GM23338 (cell line): ENCODE results near the gene TSLP. TPM values are rescaled to one million over a fixed set of nuclear protein-coding genes. Genes with fewer than 3 reads are reported as not detected.

Experiments
- ATAC-seq: fragments of 200-7000 bp; cut with Tn5 transposase; 3 replicates; pipeline ENCODE4 v1.9.1; 2020
- DNase-seq: peaks from one replicate; pipeline ENCODE4 v3.0.0-alpha.2; 2015; ENCODE audit warnings: low spot score
- H2AFZ ChIP-seq: fragments of 200-600 bp; sonication (generic); 2 replicates; pipeline ENCODE4 v1.8.0; 2016; ENCODE audit warnings: antibody characterized with exemption, mild to moderate bottlenecking, moderate library complexity
- H3F3A ChIP-seq: fragments of 200-600 bp; sonication (generic); replicated peaks from 2 replicates; pipeline ENCODE4 v1.8.0; 2017; ENCODE audit warnings: antibody characterized with exemption, mixed run types, low read depth
- H3K27ac ChIP-seq: fragments of 200-600 bp; sonication (generic); 2 replicates; pipeline ENCODE4 v1.6.1; 2016; ENCODE audit warnings: low read depth
- H3K27me3 ChIP-seq: fragments of 200-600 bp; sonication (generic); 2 replicates; pipeline ENCODE4 v1.8.0; 2016; ENCODE audit warnings: mild to moderate bottlenecking, mixed run types, moderate library complexity; ENCODE audit not compliant: insufficient read depth
- H3K36me3 ChIP-seq: fragments of 200-600 bp; sonication (generic); 2 replicates; pipeline ENCODE4 v1.8.0; 2016; ENCODE audit warnings: mild to moderate bottlenecking; ENCODE audit not compliant: insufficient read depth
- H3K4me1 ChIP-seq: fragments of 200-600 bp; sonication (generic); 2 replicates; pipeline ENCODE4 v1.8.0; 2016; ENCODE audit warnings: mild to moderate bottlenecking, moderate library complexity; ENCODE audit not compliant: insufficient read depth
- H3K4me2 ChIP-seq: fragments of 200-600 bp; sonication (generic); 2 replicates; pipeline ENCODE4 v1.7.1; 2017; ENCODE audit warnings: mixed run types
- H3K4me3 ChIP-seq: fragments of 200-600 bp; sonication (generic); 2 replicates; pipeline ENCODE4 v1.6.1; 2016; ENCODE audit warnings: mixed run types
- H3K79me2 ChIP-seq: fragments of 200-600 bp; sonication (generic); replicated peaks from 2 replicates; pipeline ENCODE4 v1.8.0; 2017; ENCODE audit warnings: mild to moderate bottlenecking; ENCODE audit not compliant: insufficient read depth
- H3K9me2 ChIP-seq: fragments of 200-600 bp; sonication (generic); 2 replicates; pipeline ENCODE4 v1.8.0; 2017; ENCODE audit not compliant: insufficient read depth
- H4K20me1 ChIP-seq: fragments of 200-600 bp; sonication (generic); replicated peaks from 2 replicates; pipeline ENCODE4 v1.8.0; 2017; ENCODE audit warnings: mild to moderate bottlenecking; ENCODE audit not compliant: insufficient read depth
- H3K27ac Mint-ChIP-seq: 2 replicates; pipeline ENCODE4 v1.8.0; 2020; ENCODE audit warnings: inconsistent platforms, mild to moderate bottlenecking, moderate library complexity, mixed read lengths
- H3K27me3 Mint-ChIP-seq: 3 replicates; pipeline ENCODE4 v1.8.0; 2022; ENCODE audit warnings: low read depth, mild to moderate bottlenecking, moderate library complexity, mixed read lengths, inconsistent platforms; ENCODE audit not compliant: insufficient read depth, poor library complexity
- H3K36me3 Mint-ChIP-seq: 3 replicates; pipeline ENCODE4 v1.8.0; 2021; ENCODE audit warnings: low read depth, mild to moderate bottlenecking, inconsistent platforms, moderate library complexity, mixed read lengths
- H3K4me1 Mint-ChIP-seq: 3 replicates; pipeline ENCODE4 v1.8.0; 2020; ENCODE audit warnings: mild to moderate bottlenecking, inconsistent platforms, mixed read lengths
- H3K4me3 Mint-ChIP-seq: 3 replicates; pipeline ENCODE4 v1.8.0; 2021; ENCODE audit warnings: moderate library complexity, mild to moderate bottlenecking, inconsistent platforms, mixed read lengths
- H3K9me3 Mint-ChIP-seq: 3 replicates; pipeline ENCODE4 v1.8.0; 2020; ENCODE audit warnings: moderate library complexity, mild to moderate bottlenecking, inconsistent platforms, mixed read lengths
- CREB1 ChIP-seq: fragments of 250-450 bp; sonication (Bioruptor Pico); IDR thresholded peaks from 2 replicates; pipeline ENCODE4 v1.5.0; 2020; ENCODE audit warnings: low read depth, mild to moderate bottlenecking, moderate library complexity
- EZH2phosphoT487 ChIP-seq: fragments of 200-600 bp; sonication (generic); IDR thresholded peaks from one replicate; pipeline ENCODE4 v1.8.1; 2018; ENCODE audit warnings: antibody characterized with exemption; ENCODE audit not compliant: unreplicated experiment
- NANOG ChIP-seq: IDR thresholded peaks from 2 replicates; pipeline ENCODE4 v1.6.1; 2016; ENCODE audit warnings: antibody characterized with exemption, borderline replicate concordance
- POLR2AphosphoS5 ChIP-seq: IDR thresholded peaks from 2 replicates; pipeline ENCODE4 v1.6.1; 2016; ENCODE audit warnings: antibody characterized with exemption, low read depth
- STAT1 ChIP-seq: IDR thresholded peaks from one replicate; pipeline ENCODE4 v1.6.1; 2016; ENCODE audit warnings: antibody characterized with exemption; ENCODE audit not compliant: unreplicated experiment
- ZNF114 ChIP-seq: fragments of 250-450 bp; sonication (Bioruptor Pico); IDR thresholded peaks from 2 replicates; pipeline ENCODE4 v1.5.0; 2020; ENCODE audit warnings: mild to moderate bottlenecking, moderate library complexity
- ZNF331 ChIP-seq: fragments of 250-450 bp; sonication (Bioruptor Pico); IDR thresholded peaks from 2 replicates; pipeline ENCODE4 v1.5.0; 2020; ENCODE audit warnings: low read depth, mild to moderate bottlenecking, moderate library complexity
- polyA plus RNA-seq: library from polyadenylated mRNA; unstranded; fragments of >200 nt; fragmentation: Nextera tagmentation; extraction: Ambion mirVana; gene quantifications from 2 replicates; pipeline ENCODE4 v1.2.1, GENCODE V29; 2016
- total RNA-seq: library from RNA; depleted of rRNA; stranded (reverse); fragments of >200 nt; shearing (Covaris generic); gene quantifications from 2 replicates; pipeline ENCODE4 v1.2.3, GENCODE V29; 2014
- TF ChIP-seq, protein P1 (sequence below): fragments of 250-450 bp; sonication (Bioruptor Pico); IDR thresholded peaks from 2 replicates; pipeline ENCODE4 v1.5.0; 2020; ENCODE audit warnings: mild to moderate bottlenecking, moderate library complexity
- TF ChIP-seq, protein P2 (sequence below): IDR thresholded peaks from one replicate; pipeline ENCODE4 v1.6.1; 2018; ENCODE audit warnings: antibody characterized with exemption; ENCODE audit not compliant: unreplicated experiment
- TF ChIP-seq, protein P3 (sequence below), 2 experiments: fragments of 200-600 bp in 1 of 2; sonication (generic) in 1 of 2; conservative IDR thresholded peaks; 2 replicates each; pipeline versions ENCODE4 v1.5.1 to v1.6.1; 2016 to 2017; ENCODE audit warnings: antibody characterized with exemption in 2 of 2, low read depth in 2 of 2, mild to moderate bottlenecking in 2 of 2, moderate library complexity in 1 of 2

Gene TSLP
- total and polyA plus RNA-seq, 2 experiments from 2014 or later: 0.35 to 1.5 TPM

DNA sequence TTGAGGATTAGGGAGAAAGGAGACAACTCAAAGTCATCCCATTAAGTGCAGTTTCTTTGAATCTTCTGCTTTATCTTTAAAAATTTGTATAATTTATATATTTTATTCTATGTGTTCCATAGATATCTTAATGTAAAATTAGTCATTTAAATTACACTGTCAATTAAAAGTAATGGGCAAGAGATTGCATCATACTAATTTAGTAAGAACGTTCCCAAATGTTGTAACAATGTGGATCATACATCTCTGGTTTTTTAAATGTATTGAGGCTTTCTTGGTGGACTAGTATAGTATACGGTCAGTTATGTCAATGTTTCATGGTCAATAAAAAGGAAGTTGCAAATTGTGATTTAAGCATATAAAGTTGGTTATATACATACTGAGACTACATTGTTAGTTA is 6.2 kb downstream of the TSLP start:
- Histone ChIP-seq H3K27me3 (peaks cover 30% of the 10 kb centered on the region), H2AFZ (no peak overlapping the region), H3K79me2 (no peaks in the 10 kb centered on the region), H3F3A (no peaks in the 10 kb centered on the region), H3K27ac (no peak overlapping the region), H3K4me1 (peaks cover 11% of the 10 kb centered on the region), H3K9me2 (no peaks in the 10 kb centered on the region), H3K4me3 (no peak overlapping the region), H3K4me2 (no peak overlapping the region), H4K20me1 (no peaks in the 10 kb centered on the region), H3K36me3 (no peaks in the 10 kb centered on the region)
- peaks cover 21% of the 10 kb centered on the region for H3K27me3 Mint-ChIP-seq
- DNase-seq (no peak), ATAC-seq (no peak)
- no peak for TF ChIP-seq ZNF331 (CRISPR knock-in tag)
- no peak for TF ChIP-seq STAT1
- no peak for TF ChIP-seq NANOG
- no peak for TF ChIP-seq EZH2phosphoT487
- TF ChIP-seq, protein P1, sequence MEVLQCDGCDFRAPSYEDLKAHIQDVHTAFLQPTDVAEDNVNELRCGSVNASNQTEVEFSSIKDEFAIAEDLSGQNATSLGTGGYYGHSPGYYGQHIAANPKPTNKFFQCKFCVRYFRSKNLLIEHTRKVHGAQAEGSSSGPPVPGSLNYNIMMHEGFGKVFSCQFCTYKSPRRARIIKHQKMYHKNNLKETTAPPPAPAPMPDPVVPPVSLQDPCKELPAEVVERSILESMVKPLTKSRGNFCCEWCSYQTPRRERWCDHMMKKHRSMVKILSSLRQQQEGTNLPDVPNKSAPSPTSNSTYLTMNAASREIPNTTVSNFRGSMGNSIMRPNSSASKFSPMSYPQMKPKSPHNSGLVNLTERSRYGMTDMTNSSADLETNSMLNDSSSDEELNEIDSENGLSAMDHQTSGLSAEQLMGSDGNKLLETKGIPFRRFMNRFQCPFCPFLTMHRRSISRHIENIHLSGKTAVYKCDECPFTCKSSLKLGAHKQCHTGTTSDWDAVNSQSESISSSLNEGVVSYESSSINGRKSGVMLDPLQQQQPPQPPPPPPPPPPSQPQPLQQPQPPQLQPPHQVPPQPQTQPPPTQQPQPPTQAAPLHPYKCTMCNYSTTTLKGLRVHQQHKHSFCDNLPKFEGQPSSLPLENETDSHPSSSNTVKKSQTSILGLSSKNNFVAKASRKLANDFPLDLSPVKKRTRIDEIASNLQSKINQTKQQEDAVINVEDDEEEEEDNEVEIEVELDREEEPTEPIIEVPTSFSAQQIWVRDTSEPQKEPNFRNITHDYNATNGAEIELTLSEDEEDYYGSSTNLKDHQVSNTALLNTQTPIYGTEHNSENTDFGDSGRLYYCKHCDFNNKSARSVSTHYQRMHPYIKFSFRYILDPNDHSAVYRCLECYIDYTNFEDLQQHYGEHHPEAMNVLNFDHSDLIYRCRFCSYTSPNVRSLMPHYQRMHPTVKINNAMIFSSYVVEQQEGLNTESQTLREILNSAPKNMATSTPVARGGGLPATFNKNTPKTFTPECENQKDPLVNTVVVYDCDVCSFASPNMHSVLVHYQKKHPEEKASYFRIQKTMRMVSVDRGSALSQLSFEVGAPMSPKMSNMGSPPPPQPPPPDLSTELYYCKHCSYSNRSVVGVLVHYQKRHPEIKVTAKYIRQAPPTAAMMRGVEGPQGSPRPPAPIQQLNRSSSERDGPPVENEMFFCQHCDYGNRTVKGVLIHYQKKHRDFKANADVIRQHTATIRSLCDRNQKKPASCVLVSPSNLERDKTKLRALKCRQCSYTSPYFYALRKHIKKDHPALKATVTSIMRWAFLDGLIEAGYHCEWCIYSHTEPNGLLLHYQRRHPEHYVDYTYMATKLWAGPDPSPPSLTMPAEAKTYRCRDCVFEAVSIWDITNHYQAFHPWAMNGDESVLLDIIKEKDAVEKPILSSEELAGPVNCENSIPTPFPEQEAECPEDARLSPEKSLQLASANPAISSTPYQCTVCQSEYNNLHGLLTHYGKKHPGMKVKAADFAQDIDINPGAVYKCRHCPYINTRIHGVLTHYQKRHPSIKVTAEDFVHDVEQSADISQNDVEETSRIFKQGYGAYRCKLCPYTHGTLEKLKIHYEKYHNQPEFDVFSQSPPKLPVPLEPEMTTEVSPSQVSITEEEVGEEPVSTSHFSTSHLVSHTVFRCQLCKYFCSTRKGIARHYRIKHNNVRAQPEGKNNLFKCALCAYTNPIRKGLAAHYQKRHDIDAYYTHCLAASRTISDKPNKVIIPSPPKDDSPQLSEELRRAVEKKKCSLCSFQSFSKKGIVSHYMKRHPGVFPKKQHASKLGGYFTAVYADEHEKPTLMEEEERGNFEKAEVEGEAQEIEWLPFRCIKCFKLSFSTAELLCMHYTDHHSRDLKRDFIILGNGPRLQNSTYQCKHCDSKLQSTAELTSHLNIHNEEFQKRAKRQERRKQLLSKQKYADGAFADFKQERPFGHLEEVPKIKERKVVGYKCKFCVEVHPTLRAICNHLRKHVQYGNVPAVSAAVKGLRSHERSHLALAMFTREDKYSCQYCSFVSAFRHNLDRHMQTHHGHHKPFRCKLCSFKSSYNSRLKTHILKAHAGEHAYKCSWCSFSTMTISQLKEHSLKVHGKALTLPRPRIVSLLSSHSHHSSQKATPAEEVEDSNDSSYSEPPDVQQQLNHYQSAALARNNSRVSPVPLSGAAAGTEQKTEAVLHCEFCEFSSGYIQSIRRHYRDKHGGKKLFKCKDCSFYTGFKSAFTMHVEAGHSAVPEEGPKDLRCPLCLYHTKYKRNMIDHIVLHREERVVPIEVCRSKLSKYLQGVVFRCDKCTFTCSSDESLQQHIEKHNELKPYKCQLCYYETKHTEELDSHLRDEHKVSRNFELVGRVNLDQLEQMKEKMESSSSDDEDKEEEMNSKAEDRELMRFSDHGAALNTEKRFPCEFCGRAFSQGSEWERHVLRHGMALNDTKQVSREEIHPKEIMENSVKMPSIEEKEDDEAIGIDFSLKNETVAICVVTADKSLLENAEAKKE (CRISPR knock-in tag): no peak
- no peak for TF ChIP-seq POLR2AphosphoS5
- H3K4me3 Mint-ChIP-seq: no peak overlapping the region
- H3K9me3 Mint-ChIP-seq: no peaks in the 10 kb centered on the region
- H3K36me3 Mint-ChIP-seq: no peaks in the 10 kb centered on the region
- H3K27ac Mint-ChIP-seq: no peak overlapping the region
- H3K4me1 Mint-ChIP-seq: peaks cover 8% of the 10 kb centered on the region; the same call in 2 of the 3 replicates

DNA sequence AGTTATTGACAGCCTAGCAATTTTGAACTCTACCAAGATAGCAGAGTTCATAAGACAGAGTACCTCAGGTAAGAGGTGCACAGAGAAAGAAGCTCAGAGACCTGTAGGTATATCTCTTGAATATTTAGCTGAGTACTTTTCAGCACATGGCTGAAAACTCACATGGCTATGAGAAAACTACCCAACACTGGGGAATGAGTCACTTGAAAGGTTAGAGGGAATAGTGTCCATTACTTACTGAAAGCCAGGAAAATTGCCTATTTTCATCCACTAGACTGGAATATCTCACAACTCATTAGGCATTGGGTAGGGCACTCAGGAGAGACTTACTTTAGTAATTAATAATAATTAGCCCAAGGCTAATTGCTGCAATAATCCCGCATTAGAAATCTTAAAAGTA is 8.3 kb downstream of the TSLP start:
- Mint-ChIP-seq H3K9me3 (no peaks in the 10 kb centered on the region), H3K27me3 (peaks cover under 1% of the 10 kb centered on the region), H3K36me3 (no peaks in the 10 kb centered on the region), H3K4me3 (no peak overlapping the region), H3K27ac (no peak overlapping the region), H3K4me1 (peaks cover 3% of the 10 kb centered on the region; the same call in 2 of the 3 replicates)
- Histone ChIP-seq H3K27me3 (peaks cover 9% of the 10 kb centered on the region), H4K20me1 (no peaks in the 10 kb centered on the region), H3K4me3 (no peak overlapping the region), H3F3A (no peaks in the 10 kb centered on the region), H3K27ac (no peak overlapping the region), H3K4me2 (no peak overlapping the region), H2AFZ (no peak overlapping the region), H3K4me1 (peaks cover 4% of the 10 kb centered on the region; the same call in 1 of the 2 replicates), H3K36me3 (no peaks in the 10 kb centered on the region), H3K9me2 (no peaks in the 10 kb centered on the region), H3K79me2 (no peaks in the 10 kb centered on the region)
- DNase-seq (no peak), ATAC-seq (no peak)
- no peak for TF ChIP-seq NANOG
- TF ChIP-seq CREB1: no peak
- TF ChIP-seq STAT1: no peak
- TF ChIP-seq, protein P2, sequence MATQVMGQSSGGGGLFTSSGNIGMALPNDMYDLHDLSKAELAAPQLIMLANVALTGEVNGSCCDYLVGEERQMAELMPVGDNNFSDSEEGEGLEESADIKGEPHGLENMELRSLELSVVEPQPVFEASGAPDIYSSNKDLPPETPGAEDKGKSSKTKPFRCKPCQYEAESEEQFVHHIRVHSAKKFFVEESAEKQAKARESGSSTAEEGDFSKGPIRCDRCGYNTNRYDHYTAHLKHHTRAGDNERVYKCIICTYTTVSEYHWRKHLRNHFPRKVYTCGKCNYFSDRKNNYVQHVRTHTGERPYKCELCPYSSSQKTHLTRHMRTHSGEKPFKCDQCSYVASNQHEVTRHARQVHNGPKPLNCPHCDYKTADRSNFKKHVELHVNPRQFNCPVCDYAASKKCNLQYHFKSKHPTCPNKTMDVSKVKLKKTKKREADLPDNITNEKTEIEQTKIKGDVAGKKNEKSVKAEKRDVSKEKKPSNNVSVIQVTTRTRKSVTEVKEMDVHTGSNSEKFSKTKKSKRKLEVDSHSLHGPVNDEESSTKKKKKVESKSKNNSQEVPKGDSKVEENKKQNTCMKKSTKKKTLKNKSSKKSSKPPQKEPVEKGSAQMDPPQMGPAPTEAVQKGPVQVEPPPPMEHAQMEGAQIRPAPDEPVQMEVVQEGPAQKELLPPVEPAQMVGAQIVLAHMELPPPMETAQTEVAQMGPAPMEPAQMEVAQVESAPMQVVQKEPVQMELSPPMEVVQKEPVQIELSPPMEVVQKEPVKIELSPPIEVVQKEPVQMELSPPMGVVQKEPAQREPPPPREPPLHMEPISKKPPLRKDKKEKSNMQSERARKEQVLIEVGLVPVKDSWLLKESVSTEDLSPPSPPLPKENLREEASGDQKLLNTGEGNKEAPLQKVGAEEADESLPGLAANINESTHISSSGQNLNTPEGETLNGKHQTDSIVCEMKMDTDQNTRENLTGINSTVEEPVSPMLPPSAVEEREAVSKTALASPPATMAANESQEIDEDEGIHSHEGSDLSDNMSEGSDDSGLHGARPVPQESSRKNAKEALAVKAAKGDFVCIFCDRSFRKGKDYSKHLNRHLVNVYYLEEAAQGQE: no peak
- TF ChIP-seq, protein P3, sequence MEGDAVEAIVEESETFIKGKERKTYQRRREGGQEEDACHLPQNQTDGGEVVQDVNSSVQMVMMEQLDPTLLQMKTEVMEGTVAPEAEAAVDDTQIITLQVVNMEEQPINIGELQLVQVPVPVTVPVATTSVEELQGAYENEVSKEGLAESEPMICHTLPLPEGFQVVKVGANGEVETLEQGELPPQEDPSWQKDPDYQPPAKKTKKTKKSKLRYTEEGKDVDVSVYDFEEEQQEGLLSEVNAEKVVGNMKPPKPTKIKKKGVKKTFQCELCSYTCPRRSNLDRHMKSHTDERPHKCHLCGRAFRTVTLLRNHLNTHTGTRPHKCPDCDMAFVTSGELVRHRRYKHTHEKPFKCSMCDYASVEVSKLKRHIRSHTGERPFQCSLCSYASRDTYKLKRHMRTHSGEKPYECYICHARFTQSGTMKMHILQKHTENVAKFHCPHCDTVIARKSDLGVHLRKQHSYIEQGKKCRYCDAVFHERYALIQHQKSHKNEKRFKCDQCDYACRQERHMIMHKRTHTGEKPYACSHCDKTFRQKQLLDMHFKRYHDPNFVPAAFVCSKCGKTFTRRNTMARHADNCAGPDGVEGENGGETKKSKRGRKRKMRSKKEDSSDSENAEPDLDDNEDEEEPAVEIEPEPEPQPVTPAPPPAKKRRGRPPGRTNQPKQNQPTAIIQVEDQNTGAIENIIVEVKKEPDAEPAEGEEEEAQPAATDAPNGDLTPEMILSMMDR (conservative IDR thresholded peaks at IDR 0.05; ENCODE audit: low read depth in 2 of 2): no peak
- TF ChIP-seq ZNF114 (CRISPR knock-in tag): no peak
